MM.1S (cell line): ENCODE results near the gene KRT32.

Experiments
- EZH2 ChIP-seq: fragments of 300-600 bp; sonication (generic); optimal IDR thresholded peaks from 2 replicates; pipeline ENCODE3; 2017; ENCODE audit warnings: low read depth, mild to moderate bottlenecking, antibody characterized with exemption, low read length, mixed read lengths
- EZH2phosphoT487 ChIP-seq: fragments of 300-600 bp; sonication (generic); IDR thresholded peaks from 2 replicates; pipeline ENCODE4 v1.6.1; 2018; ENCODE audit warnings: antibody characterized with exemption, low read length
- TF ChIP-seq, protein P1 (sequence below): fragments of 300-600 bp; sonication (generic); IDR thresholded peaks from 2 replicates; pipeline ENCODE4 v1.5.1; 2016; ENCODE audit warnings: antibody characterized with exemption, low read length, mixed read lengths

DNA sequence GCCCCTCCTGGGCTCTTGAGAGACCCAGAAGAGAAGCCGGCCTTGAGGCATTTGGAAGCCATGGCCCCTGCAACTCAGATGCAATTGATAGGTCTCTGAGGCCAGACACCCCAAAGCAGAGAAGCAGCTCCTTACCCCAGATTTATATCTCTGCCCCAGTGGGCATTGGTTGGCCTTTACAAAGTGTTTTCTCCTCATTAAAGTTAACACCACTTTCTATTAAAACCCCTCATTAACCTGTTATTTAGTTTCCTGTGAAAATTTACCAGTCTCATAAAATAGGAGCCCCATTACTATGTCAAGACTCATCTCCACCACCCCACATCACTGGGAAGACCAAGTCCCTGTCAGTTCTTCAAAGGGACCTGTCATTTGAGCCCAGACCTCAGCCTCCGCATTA lies 13.8 kb upstream of the KRT32 start, which contains the start of gene KRT35:
- TF ChIP-seq, protein P1, sequence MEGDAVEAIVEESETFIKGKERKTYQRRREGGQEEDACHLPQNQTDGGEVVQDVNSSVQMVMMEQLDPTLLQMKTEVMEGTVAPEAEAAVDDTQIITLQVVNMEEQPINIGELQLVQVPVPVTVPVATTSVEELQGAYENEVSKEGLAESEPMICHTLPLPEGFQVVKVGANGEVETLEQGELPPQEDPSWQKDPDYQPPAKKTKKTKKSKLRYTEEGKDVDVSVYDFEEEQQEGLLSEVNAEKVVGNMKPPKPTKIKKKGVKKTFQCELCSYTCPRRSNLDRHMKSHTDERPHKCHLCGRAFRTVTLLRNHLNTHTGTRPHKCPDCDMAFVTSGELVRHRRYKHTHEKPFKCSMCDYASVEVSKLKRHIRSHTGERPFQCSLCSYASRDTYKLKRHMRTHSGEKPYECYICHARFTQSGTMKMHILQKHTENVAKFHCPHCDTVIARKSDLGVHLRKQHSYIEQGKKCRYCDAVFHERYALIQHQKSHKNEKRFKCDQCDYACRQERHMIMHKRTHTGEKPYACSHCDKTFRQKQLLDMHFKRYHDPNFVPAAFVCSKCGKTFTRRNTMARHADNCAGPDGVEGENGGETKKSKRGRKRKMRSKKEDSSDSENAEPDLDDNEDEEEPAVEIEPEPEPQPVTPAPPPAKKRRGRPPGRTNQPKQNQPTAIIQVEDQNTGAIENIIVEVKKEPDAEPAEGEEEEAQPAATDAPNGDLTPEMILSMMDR, result no peak
- TF ChIP-seq EZH2phosphoT487 (no peak), EZH2 (no peak)
